Endothelial cell of umbilical vein (primary cell): ENCODE data around the gene RNF121. TPM values are rescaled to one million over a fixed set of nuclear protein-coding genes. Genes with fewer than 3 reads are reported as not detected.

Experiments used
- BruUV-seq: library from RNA; stranded (reverse); fragments of 400-500 nt; replicated peaks from 2 replicates; lab custom pipeline; 2021; lab: Mats Ljungman, UMichigan
- CTCF ChIA-PET: fragments of 300-600, 350-600 bp; sonication (Branson Sonifier 250); formaldehyde crosslinking; loops from one replicate; lab custom pipeline; 2021; ENCODE audit warnings: antibody characterized with exemption, inconsistent platforms; lab: Charles Lee
- POLR2A ChIA-PET: fragments of 300-600, 350-600 bp; sonication (Branson Sonifier 250); formaldehyde crosslinking; loops from one replicate; lab custom pipeline; 2021; ENCODE audit warnings: antibody characterized with exemption, inconsistent platforms; lab: Charles Lee
- DNase-seq: peaks from one replicate; pipeline ENCODE4 v3.0.0-alpha.2; 2011; ENCODE audit warnings: low read depth, low spot score
- FAIRE-seq: peaks from 2 replicates; lab custom pipeline; 2011; peaks lifted over from hg19 to GRCh38; lab: Jason Lieb, UNC
- H2AFZ ChIP-seq: 2 replicates; pipeline ENCODE4 v1.6.0; 2012; ENCODE audit warnings: low read depth, low read length, control low read depth, inconsistent platforms
- H3K27ac ChIP-seq: 2 replicates; pipeline ENCODE4 v1.5.1; 2011; ENCODE audit warnings: low read depth, mild to moderate bottlenecking, control low read depth, low read length, moderate library complexity; ENCODE audit not compliant: insufficient read depth
- H3K27me3 ChIP-seq, 2 experiments: 2 replicates each; pipeline versions ENCODE4 v1.6.0 to v1.6.1; 2011; ENCODE audit warnings: low read length in 2 of 2, mixed read lengths in 1 of 2; ENCODE audit not compliant: control insufficient read depth in 2 of 2, insufficient read depth in 2 of 2
- H3K36me3 ChIP-seq, 2 experiments: 2 replicates in 1 of 2; 3 replicates in 1 of 2; pipeline ENCODE4 v1.5.1; 2011; ENCODE audit warnings: low read length in 2 of 2, mild to moderate bottlenecking in 1 of 2, moderate library complexity in 1 of 2; ENCODE audit not compliant: control insufficient read depth in 2 of 2, insufficient read depth in 2 of 2; ENCODE audit errors: extremely low read depth in 1 of 2
- H3K4me1 ChIP-seq: 3 replicates; pipeline ENCODE4 v1.5.1; 2011; ENCODE audit warnings: mild to moderate bottlenecking, low read length; ENCODE audit not compliant: control insufficient read depth, insufficient read depth; ENCODE audit errors: extremely low read depth
- H3K4me2 ChIP-seq: 2 replicates; pipeline ENCODE4 v1.6.1; 2011; ENCODE audit warnings: low read length, control low read depth, mixed read lengths; ENCODE audit not compliant: insufficient read depth
- H3K4me3 ChIP-seq, 3 experiments: fragments of 200-600 bp in 1 of 3; sonication (generic), shearing (Covaris generic) in 1 of 3; replicated peaks in 1 of 3; 2 replicates each; pipeline ENCODE4 v1.5.1; 2011 to 2016; ENCODE audit warnings: control low read depth in 3 of 3, low read length in 3 of 3, mild to moderate bottlenecking in 2 of 3, inconsistent platforms in 1 of 3, low read depth in 1 of 3, moderate library complexity in 1 of 3; ENCODE audit not compliant: insufficient read depth in 1 of 3
- H3K79me2 ChIP-seq: 2 replicates; pipeline ENCODE4 v1.6.0; 2012; ENCODE audit warnings: low read length, inconsistent platforms; ENCODE audit not compliant: control insufficient read depth, insufficient read depth
- H3K9ac ChIP-seq: replicated peaks from 2 replicates; pipeline ENCODE3; 2011; ENCODE audit warnings: low read length, control low read depth; ENCODE audit not compliant: insufficient read depth; ENCODE audit errors: extremely low read depth
- H3K9me1 ChIP-seq: replicated peaks from 3 replicates; pipeline ENCODE4 v1.6.0; 2011; ENCODE audit warnings: mild to moderate bottlenecking, low read length; ENCODE audit not compliant: control insufficient read depth, insufficient read depth; ENCODE audit errors: extremely low read depth
- H3K9me3 ChIP-seq: replicated peaks from 2 replicates; pipeline ENCODE4 v1.5.1; 2012; ENCODE audit warnings: low read length, inconsistent platforms; ENCODE audit not compliant: control insufficient read depth, insufficient read depth
- H4K20me1 ChIP-seq: replicated peaks from 2 replicates; pipeline ENCODE3; 2011; ENCODE audit warnings: mild to moderate bottlenecking, low read length; ENCODE audit not compliant: control insufficient read depth, insufficient read depth; ENCODE audit errors: extremely low read depth
- CTCF ChIP-seq, 2 donors: IDR thresholded peaks; 1 replicate in 1 of 2; 2 replicates in 1 of 2; pipeline ENCODE4 v1.5.1; 2011; ENCODE audit warnings: low read length in 2 of 2, mild to moderate bottlenecking in 2 of 2, moderate library complexity in 2 of 2, control low read depth in 1 of 2, inconsistent platforms in 1 of 2, low read depth in 1 of 2; ENCODE audit not compliant: insufficient read depth in 1 of 2; ENCODE audit errors: extremely low read depth in 1 of 2
- EZH2 ChIP-seq: IDR thresholded peaks from 2 replicates; pipeline ENCODE4 v1.6.1; 2012; ENCODE audit warnings: borderline replicate concordance, low read depth, mild to moderate bottlenecking, moderate library complexity, low read length, inconsistent platforms; ENCODE audit not compliant: severe bottlenecking
- FOS ChIP-seq: IDR thresholded peaks from 2 replicates; pipeline ENCODE4 v1.6.1; 2011; ENCODE audit warnings: mild to moderate bottlenecking, low read length, moderate library complexity, borderline replicate concordance; ENCODE audit not compliant: insufficient read depth
- GATA2 ChIP-seq: IDR thresholded peaks from 2 replicates; pipeline ENCODE4 v1.7.0; 2011; ENCODE audit warnings: low read depth, mild to moderate bottlenecking, moderate library complexity, mixed read lengths, low read length; ENCODE audit not compliant: insufficient read length, insufficient read depth
- JUN ChIP-seq: IDR thresholded peaks from 2 replicates; pipeline ENCODE4 v1.6.1; 2011; ENCODE audit warnings: borderline replicate concordance, low read depth; ENCODE audit not compliant: insufficient read length, insufficient read depth
- MAX ChIP-seq: IDR thresholded peaks from 2 replicates; pipeline ENCODE4 v1.6.1; 2011; ENCODE audit not compliant: insufficient read depth, insufficient read length
- MYC ChIP-seq: IDR thresholded peaks from one replicate; pipeline ENCODE4 v1.6.1; 2011; ENCODE audit warnings: mild to moderate bottlenecking, low read depth, low read length
- POLR2A ChIP-seq: IDR thresholded peaks from 2 replicates; pipeline ENCODE4 v1.6.1; 2012; ENCODE audit warnings: low read depth, mild to moderate bottlenecking, control low read depth, low read length
- POLR2AphosphoS5 ChIP-seq: IDR thresholded peaks from 2 replicates; pipeline ENCODE4 v1.6.1; 2012; ENCODE audit warnings: low read depth, mild to moderate bottlenecking, control low read depth, low read length, moderate library complexity; ENCODE audit not compliant: insufficient read depth
- dilution Hi-C: fragments of 300-500 bp; cut with MboI; formaldehyde crosslinking; loops from one replicate; pipeline ENCODE4 v1.15.0; 2019; ENCODE audit warnings: low sequenced_read_pairs; ENCODE audit not compliant: extremely low pct_ligation_motif_present
- intact Hi-C: fragments of 100-400 bp; cut with micrococcal nuclease; formaldehyde crosslinking; loops from one replicate; pipeline ENCODE4 v1.10.0; 2022
- polyA plus RNA-seq, 4 experiments: library from polyadenylated mRNA; depleted of rRNA in 3 of 4; stranded (reverse) in 3 of 4; unstranded in 1 of 4; fragments of >200 nt; gene quantifications; 2 replicates each; pipeline versions ENCODE4 v1.2.1 to v1.2.3, GENCODE V29; 2011 to 2012; ENCODE audit warnings: missing spikeins in 1 of 4
- total RNA-seq: library from RNA; stranded (reverse); gene quantifications from 2 replicates; pipeline ENCODE4 v1.2.3, GENCODE V29; 2021

Gene RNF121
- total and polyA plus RNA-seq, 2 donors (not counting 3 experiments of a cell fraction or from before 2014, with no cell fraction given) = 61.4 to 99.9 TPM

GRCh38 chr11:71971680-71972079 is 42.8 kb downstream of the RNF121 start:
- POLR2A ChIA-PET = no interaction called here
- FAIRE-seq = no peak
- no peaks in the 10 kb centered on the region for H3K4me1 ChIP-seq
- no peaks in the 10 kb centered on the region for H3K9me3 ChIP-seq
- H2AFZ ChIP-seq = no peak overlapping the region
- no peak for DNase-seq
- no peak overlapping the region for H3K27ac ChIP-seq
- no peaks in the 10 kb centered on the region for H3K27me3 ChIP-seq
- CTCF ChIA-PET = no interaction called here
- BruUV-seq = no TSS peak
- dilution Hi-C loops (no loop called here), intact Hi-C loops (no loop called here)
- TF ChIP-seq GATA2 (no peak), POLR2A (no peak), POLR2AphosphoS5 (no peak), EZH2 (no peak), JUN (no peak), CTCF (IDR thresholded peaks at IDR 0.05; ENCODE audit: extremely low read depth in 1 of 2, insufficient read depth in 1 of 2, low read depth in 1 of 2, low read length in 2 of 2) (no peak), FOS (no peak), MYC (no peak), MAX (no peak)
- no peak overlapping the region for H3K4me3 ChIP-seq
- peaks cover 60% of the 10 kb centered on the region for H3K79me2 ChIP-seq
- H3K36me3 ChIP-seq = peaks cover 4 to 17% of the 10 kb centered on the region in 2 experiments
- H3K4me2 ChIP-seq = no peak overlapping the region
- no peaks in the 10 kb centered on the region for H3K9me1 ChIP-seq
- no peaks in the 10 kb centered on the region for H4K20me1 ChIP-seq
- no peak overlapping the region for H3K9ac ChIP-seq
